BE2C (cell line): Measurements from ENCODE around the gene A4GNT.
"Not testable (repeated sequence)": the region's sequence is repeated elsewhere in the genome, so short reads cannot be mapped to it uniquely, and the experiment has no call there.

Experiments used
- DNase-seq: peaks from one replicate; pipeline ENCODE4 v3.0.0-alpha.2; 2020
- H3K27me3 ChIP-seq: fragments of 250-450 bp; sonication (Bioruptor Pico); 2 replicates; pipeline ENCODE4 v1.5.1; 2020; ENCODE audit warnings: mild to moderate bottlenecking
- H3K36me3 ChIP-seq: fragments of 250-450 bp; sonication (Bioruptor Pico); 2 replicates; pipeline ENCODE4 v1.5.1; 2020; ENCODE audit warnings: mild to moderate bottlenecking
- H3K4me1 ChIP-seq: fragments of 250-450 bp; sonication (Bioruptor Pico); 2 replicates; pipeline ENCODE4 v1.5.1; 2020
- H3K4me3 ChIP-seq: 2 replicates; pipeline ENCODE4 v1.5.1; 2011; ENCODE audit warnings: low read depth, low read length
- H3K9me3 ChIP-seq: fragments of 250-450 bp; sonication (Bioruptor Pico); 2 replicates; pipeline ENCODE4 v1.5.1; 2020
- TF ChIP-seq, protein P1 (sequence below): IDR thresholded peaks from 2 replicates; pipeline ENCODE4 v1.5.1; 2012; ENCODE audit warnings: mild to moderate bottlenecking, low read depth, low read length

The A4GNT gene

GRCh38 chr3:138099417-138099816 lies 32.8 kb downstream of the A4GNT start:
- H3K4me3 ChIP-seq = no peak overlapping the region
- H3K36me3 ChIP-seq = no peaks in the 10 kb centered on the region
- H3K9me3 ChIP-seq = no peaks in the 10 kb centered on the region
- no peak for DNase-seq
- no peaks in the 10 kb centered on the region for H3K4me1 ChIP-seq
- TF ChIP-seq, protein P1, sequence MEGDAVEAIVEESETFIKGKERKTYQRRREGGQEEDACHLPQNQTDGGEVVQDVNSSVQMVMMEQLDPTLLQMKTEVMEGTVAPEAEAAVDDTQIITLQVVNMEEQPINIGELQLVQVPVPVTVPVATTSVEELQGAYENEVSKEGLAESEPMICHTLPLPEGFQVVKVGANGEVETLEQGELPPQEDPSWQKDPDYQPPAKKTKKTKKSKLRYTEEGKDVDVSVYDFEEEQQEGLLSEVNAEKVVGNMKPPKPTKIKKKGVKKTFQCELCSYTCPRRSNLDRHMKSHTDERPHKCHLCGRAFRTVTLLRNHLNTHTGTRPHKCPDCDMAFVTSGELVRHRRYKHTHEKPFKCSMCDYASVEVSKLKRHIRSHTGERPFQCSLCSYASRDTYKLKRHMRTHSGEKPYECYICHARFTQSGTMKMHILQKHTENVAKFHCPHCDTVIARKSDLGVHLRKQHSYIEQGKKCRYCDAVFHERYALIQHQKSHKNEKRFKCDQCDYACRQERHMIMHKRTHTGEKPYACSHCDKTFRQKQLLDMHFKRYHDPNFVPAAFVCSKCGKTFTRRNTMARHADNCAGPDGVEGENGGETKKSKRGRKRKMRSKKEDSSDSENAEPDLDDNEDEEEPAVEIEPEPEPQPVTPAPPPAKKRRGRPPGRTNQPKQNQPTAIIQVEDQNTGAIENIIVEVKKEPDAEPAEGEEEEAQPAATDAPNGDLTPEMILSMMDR = no peak
- H3K27me3 ChIP-seq = no peaks in the 10 kb centered on the region

DNA sequence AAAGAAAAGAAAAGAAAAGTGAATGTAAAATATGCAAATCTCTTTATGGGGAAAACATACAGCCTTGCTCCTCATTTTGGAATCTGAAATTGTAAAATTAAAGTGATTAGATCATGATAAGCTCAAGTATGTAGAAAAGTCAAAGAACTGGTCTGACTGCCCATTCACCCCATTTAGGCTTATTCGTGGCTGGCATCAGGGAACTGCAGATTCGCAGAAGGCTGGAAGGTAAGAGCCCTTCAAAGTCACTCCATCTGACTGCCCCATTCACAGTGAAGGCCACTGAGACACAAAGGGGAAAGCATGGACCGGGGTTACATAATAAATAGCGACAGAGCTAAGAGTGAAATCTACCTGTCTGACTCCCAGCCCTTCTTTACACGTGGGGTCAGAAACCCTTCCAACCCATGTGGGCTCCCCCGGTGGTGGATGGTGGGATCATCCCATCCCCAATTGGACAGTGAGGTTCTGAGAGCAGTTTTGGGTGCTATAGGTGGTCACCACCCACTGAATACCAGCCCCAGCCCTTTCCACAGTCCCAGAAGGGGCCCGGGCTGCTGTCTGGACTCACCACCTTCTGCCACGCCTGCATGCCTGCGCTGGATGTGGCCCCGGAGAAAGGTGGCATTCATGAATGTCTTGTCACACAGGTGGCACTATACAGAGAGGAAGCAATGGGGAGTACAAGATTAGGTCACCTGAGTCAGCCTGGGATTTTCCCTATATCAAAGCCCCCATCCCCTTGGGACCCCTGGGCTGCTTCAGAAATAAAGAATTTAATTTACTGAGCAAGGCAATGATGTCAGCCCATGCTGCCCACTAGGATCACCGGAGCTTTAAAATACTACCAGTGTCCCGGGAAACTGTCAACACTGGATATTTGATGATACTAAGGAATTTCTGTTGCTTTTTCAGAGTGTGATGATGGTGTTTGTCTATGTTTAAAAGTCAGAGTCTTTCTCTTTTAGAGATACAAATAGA lies 34.7 kb downstream of the A4GNT start:
- TF ChIP-seq, protein P1 = peak; percentile 71
- Histone ChIP-seq H3K9me3 (no peaks in the 10 kb centered on the region), H3K4me3 (no peak overlapping the region), H3K27me3 (no peaks in the 10 kb centered on the region), H3K36me3 (no peaks in the 10 kb centered on the region), H3K4me1 (no peaks in the 10 kb centered on the region)
- peak; percentile 32 for DNase-seq

DNA sequence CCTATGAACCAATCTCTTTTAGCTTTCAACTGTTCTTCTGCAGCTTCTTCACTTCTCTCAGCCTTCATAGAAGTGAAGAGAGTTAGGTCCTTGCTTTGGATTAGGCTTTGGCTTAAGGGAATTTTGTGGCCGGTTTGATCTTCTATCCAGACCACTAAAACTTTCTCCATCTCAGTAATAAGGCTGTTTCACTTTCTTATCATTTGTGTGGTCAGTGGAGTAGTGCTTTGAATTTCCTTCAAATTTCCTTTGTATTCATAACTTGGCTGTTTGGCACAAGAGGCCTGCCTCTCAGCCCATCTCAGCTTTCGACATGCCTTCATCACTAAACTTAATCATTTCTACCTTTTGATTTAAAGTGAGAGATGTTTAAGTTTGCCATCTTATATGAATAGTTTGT lies 38.5 kb downstream of the A4GNT start:
- H3K4me1 ChIP-seq = no peaks in the 10 kb centered on the region
- H3K9me3 ChIP-seq = no peaks in the 10 kb centered on the region
- H3K27me3 ChIP-seq = no peaks in the 10 kb centered on the region
- TF ChIP-seq, protein P1 = no peak
- no peaks in the 10 kb centered on the region for H3K36me3 ChIP-seq
- no peak overlapping the region for H3K4me3 ChIP-seq
- no peak for DNase-seq

- TF ChIP-seq, protein P1 = no peak
- Histone ChIP-seq H3K9me3 (no peaks in the 10 kb centered on the region), H3K4me1 (no peaks in the 10 kb centered on the region), H3K27me3 (no peaks in the 10 kb centered on the region), H3K36me3 (no peaks in the 10 kb centered on the region), H3K4me3 (no peak overlapping the region)
- DNase-seq = no peak
Observed at GRCh38 chr3:138092023-138092422, 40.2 kb downstream of the A4GNT start.

DNA sequence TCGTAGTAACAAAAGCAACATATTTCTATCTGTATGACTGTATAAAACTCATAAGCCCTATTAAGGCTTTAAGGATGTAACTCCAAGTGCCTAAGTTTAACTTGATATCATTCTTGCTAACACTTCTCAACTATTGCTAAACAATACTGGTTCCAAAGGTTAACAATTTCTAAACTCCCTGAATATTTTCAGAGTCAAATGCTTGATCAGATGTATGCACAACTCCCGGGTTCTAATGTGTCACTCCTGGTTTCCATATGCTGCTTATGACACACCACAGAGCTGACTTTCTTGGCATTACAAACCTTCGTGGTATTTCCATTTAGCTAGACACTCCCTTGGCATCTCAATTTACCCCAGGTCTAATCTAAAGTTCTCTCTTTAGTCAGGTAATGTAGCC lies 43.1 kb downstream of the A4GNT start:
- TF ChIP-seq, protein P1 = no peak
- H3K4me3 ChIP-seq = no peak overlapping the region
- DNase-seq = no peak
- no peaks in the 10 kb centered on the region for H3K36me3 ChIP-seq
- no peaks in the 10 kb centered on the region for H3K9me3 ChIP-seq
- no peaks in the 10 kb centered on the region for H3K27me3 ChIP-seq
- no peaks in the 10 kb centered on the region for H3K4me1 ChIP-seq

DNA sequence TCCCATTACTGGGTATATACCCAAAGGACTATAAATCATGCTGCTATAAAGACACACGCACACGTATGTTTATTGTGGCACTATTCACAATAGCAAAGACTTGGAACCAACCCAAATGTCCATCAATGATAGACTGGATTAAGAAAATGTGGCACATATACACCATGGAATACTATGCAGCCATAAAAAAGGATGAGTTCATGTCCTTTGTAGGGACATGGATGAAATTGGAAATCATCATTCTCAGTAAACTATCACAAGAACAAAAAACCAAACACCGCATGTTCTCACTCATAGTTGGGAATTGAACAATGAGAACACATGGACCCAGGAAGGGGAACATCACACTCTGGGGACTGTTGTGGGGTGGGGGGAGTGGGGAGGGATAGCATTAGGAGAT lies 46.4 kb downstream of the A4GNT start:
- not testable (repeated sequence) for DNase-seq, H3K4me1 ChIP-seq, H3K27me3 ChIP-seq, H3K36me3 ChIP-seq, H3K4me3 ChIP-seq, H3K9me3 ChIP-seq
